Tongue (tissue), 2 donors: ENCODE results near the gene TTLL10. TPM values are rescaled to one million over a fixed set of nuclear protein-coding genes. Genes with fewer than 3 reads are reported as not detected.
"Not testable (repeated sequence)": the region's sequence is repeated elsewhere in the genome, so short reads cannot be mapped to it uniquely, and the experiment has no call there.

Experiments used
- DNase-seq: peaks from one replicate; pipeline ENCODE4 v3.0.0-alpha.2; 2015
- total RNA-seq: library from RNA; depleted of rRNA; stranded (reverse); fragments of >200 nt; gene quantifications from one replicate; pipeline ENCODE4 v1.2.3, GENCODE V29; 2014

The TTLL10 gene
- total RNA-seq, 1 donor from 2014 or later: 0.41 TPM

DNA sequence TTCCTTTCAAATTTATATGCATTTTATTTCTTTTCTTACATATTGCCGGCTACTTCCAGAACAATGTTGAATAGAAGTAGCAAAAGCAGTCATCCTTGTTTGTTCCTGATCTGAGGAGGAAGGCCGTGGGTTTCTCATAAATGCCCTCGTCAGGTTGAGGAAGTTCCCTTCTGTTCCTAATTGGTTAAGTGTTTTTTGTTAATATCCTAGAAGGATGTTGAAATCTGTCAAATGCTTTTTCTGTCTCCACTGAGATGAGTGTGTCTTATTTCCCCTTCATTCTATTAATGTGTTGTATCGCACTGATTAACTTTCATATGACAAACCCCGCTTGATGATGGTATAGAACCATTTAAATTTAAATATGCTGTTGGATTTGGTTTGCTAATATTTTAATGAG is 15.4 kb downstream of the TTLL10 start:
- DNase-seq: no peak

- no peak for DNase-seq
Measured at GRCh38 chr1:1191734-1192133, 18.1 kb downstream of the TTLL10 start.

DNA sequence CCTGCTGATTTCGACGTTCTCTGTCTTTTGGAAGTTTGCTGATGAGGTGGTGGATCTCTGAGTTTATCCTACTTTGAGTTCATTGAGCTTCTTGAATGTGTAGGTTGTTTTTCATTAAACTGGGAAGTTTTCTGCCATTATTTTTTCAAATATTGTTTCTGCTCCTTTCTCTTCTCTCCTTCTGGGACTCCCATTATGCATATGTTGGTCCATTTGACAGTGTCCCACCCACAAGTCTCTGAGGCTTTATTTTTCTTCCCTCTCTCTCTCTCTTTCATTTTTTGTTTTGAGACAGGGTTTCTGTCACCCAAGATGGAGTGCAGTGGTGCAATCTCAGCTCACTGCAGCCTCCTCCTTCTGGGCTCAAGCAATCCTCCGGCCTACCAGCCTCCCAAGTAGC is 21.0 kb downstream of the TTLL10 start:
- DNase-seq: no peak

- DNase-seq: not testable (repeated sequence)
Measured at GRCh38 chr1:1195726-1196125, 22.0 kb downstream of the TTLL10 start.

- DNase-seq: no peak
Measured at GRCh38 chr1:1196431-1197187, 22.9 kb downstream of the TTLL10 start.

GRCh38 chr1:1197188-1197500 is 23.5 kb downstream of the TTLL10 start:
- no peak for DNase-seq

GRCh38 chr1:1197551-1198422 is 24.1 kb downstream of the TTLL10 start:
- DNase-seq: no peak

DNA sequence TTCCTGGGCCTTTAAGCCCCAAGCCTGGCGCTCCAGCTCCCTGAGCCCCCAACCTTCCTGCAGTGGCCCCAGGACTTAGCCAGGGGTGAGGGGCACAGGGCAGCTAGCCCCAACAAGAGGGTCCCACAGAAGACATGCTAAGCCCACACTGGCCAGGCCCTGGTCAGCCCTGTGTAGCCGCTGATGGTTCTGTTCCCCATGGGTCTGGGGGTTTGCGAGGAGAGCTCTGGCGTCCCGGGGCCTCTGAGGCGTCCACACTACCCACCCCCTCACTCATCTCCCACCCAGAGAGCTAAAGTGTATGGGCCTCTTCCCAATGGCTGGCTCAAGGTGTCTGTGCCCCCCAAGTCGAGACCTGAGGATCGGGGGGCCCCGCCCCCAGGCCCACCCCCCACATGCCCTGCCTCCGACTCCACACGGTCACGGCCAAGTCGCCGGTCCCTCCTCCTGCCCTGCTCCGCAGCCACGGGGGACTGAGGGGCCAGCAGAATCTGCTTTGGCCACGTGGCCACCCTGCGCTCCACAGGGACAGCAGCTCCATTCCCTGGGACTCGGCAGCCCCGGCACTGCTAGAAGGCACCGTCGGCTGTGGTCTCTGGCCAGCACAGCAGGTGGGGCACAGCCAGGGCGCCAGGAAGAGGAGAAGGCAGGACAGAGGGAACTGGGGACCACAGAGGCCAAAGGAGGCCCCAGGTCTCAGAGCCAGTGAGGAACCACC is 24.9 kb downstream of the TTLL10 start:
- no peak for DNase-seq

DNA sequence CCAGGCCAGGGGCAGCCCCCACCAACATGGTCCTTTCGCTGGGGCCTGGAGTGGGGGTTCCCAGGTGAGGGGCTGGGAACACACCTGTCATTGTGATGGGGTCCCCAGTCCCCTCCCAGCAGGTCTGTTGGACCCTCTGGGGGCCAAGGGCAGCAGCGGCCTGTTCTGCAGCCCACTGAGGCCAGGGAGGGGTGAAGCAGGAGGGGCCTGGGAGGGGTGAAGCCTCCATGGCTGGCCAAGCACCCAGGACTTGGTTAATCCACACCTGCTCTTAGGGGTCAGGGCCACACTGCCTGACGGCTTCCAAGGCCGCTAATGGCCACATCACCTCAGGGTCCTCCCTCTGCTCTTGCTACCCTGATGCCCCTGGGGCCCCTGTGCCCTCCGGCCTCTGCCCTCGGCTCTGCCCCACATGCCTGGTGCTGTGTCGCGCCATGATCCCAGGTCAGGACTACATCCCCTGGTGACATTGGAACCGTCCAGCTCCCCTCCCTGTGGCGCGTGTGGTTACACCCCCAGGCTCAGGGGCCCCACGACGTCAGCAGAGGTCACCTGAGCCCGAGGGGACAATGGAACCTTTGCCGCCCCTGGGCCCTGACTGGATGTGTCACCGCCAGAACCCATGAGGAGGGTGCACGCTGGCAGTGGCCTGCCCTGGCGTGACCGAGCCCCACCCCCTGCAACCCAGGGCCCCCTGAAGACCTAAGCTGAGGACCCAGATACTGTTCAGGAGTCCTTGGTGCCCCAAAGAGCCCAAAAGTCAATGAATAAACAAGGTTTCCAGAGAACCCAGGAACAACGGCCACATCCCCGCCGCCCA is 25.7 kb downstream of the TTLL10 start:
- no peak for DNase-seq

DNA sequence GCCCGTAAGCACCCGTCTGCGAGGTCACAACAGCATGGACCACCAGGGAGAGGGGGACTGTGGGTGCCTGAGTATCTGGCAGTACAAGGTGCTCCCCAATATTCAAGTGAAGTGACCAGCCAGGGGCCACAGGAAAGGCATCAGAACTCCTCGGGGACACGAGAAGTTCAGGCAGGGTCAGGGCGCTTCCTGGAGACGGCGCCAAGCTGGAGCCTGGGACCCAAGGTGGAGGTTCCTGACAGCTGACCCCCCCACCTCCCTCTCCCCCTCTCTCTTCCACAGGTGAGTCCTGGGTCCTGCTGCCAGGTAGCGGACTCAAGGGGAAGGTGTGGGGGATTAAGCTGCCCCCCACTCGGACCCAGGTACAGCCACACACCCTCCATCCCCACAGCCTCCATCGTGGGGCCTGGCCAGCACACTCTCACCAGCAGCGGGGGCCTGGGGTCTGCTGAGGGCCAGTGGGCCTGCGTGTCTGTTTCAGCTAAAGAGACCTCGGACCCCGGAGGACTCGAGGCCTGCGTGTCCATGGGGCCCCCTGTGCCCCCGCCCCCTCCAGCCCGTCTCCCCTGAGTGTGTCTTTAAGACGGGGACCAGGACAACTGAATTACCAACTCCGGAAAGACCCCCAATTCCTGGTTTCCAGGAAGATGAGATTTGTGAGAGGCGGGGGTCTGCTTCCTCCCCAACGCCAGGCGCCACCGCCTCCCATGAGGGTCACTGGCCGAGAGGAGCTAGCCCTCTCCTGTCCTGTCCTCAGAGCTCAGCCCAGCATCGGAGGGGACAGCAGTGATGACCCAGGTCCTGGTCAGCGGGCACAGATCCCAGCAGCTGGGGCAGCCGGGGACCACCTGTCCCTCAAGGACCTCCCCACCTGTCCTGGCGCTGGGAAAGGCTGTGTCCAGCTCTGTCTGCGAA is 26.5 kb downstream of the TTLL10 start:
- no peak for DNase-seq

GRCh38 chr1:1200876-1201810 is 27.5 kb downstream of the TTLL10 start:
- peak; percentile 67 for DNase-seq

- DNase-seq: peak; percentile 33
Measured at GRCh38 chr1:1202831-1203560, 29.3 kb downstream of the TTLL10 start.

- no peak for DNase-seq
Measured at GRCh38 chr1:1203561-1204424, 30.1 kb downstream of the TTLL10 start.

- no peak for DNase-seq
Measured at GRCh38 chr1:1204425-1204920, 30.8 kb downstream of the TTLL10 start.

- DNase-seq: no peak
Measured at GRCh38 chr1:1204998-1205768, 31.5 kb downstream of the TTLL10 start.

GRCh38 chr1:1205769-1206375 is 32.2 kb downstream of the TTLL10 start:
- no peak for DNase-seq
